Measurements from ENCODE around the gene ZDHHC12.

DNA sequence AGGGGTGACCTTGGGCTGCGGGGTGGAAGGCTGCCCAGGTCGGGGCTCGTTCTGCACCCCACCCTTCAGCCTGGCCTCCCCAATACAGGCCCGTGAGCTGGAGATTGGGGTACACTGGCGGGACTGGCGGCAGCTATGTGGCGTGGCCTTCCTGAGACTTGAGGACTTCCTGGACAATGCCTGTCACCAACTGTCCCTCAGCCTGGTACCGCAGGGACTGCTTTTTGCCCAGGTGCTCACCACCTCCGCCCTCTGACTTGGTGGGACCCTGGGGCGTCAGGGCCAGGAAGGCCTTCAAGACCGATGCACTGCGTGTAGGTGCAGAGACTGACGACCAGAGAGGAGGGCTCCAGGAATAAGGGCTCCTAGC lies 10.5 kb downstream of the ZDHHC12 start:
- TF ChIP-seq, protein P1, sequence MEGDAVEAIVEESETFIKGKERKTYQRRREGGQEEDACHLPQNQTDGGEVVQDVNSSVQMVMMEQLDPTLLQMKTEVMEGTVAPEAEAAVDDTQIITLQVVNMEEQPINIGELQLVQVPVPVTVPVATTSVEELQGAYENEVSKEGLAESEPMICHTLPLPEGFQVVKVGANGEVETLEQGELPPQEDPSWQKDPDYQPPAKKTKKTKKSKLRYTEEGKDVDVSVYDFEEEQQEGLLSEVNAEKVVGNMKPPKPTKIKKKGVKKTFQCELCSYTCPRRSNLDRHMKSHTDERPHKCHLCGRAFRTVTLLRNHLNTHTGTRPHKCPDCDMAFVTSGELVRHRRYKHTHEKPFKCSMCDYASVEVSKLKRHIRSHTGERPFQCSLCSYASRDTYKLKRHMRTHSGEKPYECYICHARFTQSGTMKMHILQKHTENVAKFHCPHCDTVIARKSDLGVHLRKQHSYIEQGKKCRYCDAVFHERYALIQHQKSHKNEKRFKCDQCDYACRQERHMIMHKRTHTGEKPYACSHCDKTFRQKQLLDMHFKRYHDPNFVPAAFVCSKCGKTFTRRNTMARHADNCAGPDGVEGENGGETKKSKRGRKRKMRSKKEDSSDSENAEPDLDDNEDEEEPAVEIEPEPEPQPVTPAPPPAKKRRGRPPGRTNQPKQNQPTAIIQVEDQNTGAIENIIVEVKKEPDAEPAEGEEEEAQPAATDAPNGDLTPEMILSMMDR (IDR thresholded peaks at IDR 0.05), result no peak
- TF ChIP-seq, protein P2, sequence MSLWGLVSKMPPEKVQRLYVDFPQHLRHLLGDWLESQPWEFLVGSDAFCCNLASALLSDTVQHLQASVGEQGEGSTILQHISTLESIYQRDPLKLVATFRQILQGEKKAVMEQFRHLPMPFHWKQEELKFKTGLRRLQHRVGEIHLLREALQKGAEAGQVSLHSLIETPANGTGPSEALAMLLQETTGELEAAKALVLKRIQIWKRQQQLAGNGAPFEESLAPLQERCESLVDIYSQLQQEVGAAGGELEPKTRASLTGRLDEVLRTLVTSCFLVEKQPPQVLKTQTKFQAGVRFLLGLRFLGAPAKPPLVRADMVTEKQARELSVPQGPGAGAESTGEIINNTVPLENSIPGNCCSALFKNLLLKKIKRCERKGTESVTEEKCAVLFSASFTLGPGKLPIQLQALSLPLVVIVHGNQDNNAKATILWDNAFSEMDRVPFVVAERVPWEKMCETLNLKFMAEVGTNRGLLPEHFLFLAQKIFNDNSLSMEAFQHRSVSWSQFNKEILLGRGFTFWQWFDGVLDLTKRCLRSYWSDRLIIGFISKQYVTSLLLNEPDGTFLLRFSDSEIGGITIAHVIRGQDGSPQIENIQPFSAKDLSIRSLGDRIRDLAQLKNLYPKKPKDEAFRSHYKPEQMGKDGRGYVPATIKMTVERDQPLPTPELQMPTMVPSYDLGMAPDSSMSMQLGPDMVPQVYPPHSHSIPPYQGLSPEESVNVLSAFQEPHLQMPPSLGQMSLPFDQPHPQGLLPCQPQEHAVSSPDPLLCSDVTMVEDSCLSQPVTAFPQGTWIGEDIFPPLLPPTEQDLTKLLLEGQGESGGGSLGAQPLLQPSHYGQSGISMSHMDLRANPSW (CRISPR knock-in tag; conservative IDR thresholded peaks at IDR 0.05; ENCODE audit: low read depth), result no peak
- no peak for TF ChIP-seq OVOL2 (CRISPR knock-in tag; IDR thresholded peaks at IDR 0.05; ENCODE audit: borderline replicate concordance)
- TF ChIP-seq ZNF138 (CRISPR knock-in tag; conservative IDR thresholded peaks at IDR 0.05), result no peak
- no peak for TF ChIP-seq NFE2L1 (CRISPR knock-in tag; IDR thresholded peaks at IDR 0.05)
